ENCODE measurements around the gene PYROXD2.

PYROXD2 gene

GRCh38 chr10:98410135-98410743 lies 4.7 kb downstream of the PYROXD2 start:
- TF ChIP-seq CTCF (IDR thresholded peaks at IDR 0.05; ENCODE audit: low read depth, low read length, missing control alignments), result no peak
- in situ Hi-C loops (cut with HindIII; ENCODE audit: low sequenced_read_pairs), result no loop called here
- H3K4me3 ChIP-seq (ENCODE audit: low read depth, low read length), result no peak overlapping the region
- no peak for DNase-seq (ENCODE audit: low read depth)

- in situ Hi-C loops (cut with HindIII; ENCODE audit: low sequenced_read_pairs), result no loop called here
- no peak overlapping the region for H3K4me3 ChIP-seq (ENCODE audit: low read depth, low read length)
- DNase-seq (ENCODE audit: low read depth), result no peak
- TF ChIP-seq CTCF (IDR thresholded peaks at IDR 0.05; ENCODE audit: low read depth, low read length, missing control alignments), result no peak
Measured at GRCh38 chr10:98408799-98409198, 6.2 kb downstream of the PYROXD2 start.

GRCh38 chr10:98407744-98408241 lies 7.2 kb downstream of the PYROXD2 start:
- no peak for DNase-seq (ENCODE audit: low read depth)
- no peak for TF ChIP-seq CTCF (IDR thresholded peaks at IDR 0.05; ENCODE audit: low read depth, low read length, missing control alignments)
- H3K4me3 ChIP-seq (ENCODE audit: low read depth, low read length), result no peak overlapping the region
- in situ Hi-C loops (cut with HindIII; ENCODE audit: low sequenced_read_pairs), result no loop called here

GRCh38 chr10:98407017-98407743 lies 7.8 kb downstream of the PYROXD2 start:
- in situ Hi-C loops (cut with HindIII; ENCODE audit: low sequenced_read_pairs), result no loop called here
- no peak for TF ChIP-seq CTCF (IDR thresholded peaks at IDR 0.05; ENCODE audit: low read depth, low read length, missing control alignments)
- H3K4me3 ChIP-seq (ENCODE audit: low read depth, low read length), result no peak overlapping the region
- no peak for DNase-seq (ENCODE audit: low read depth)

- in situ Hi-C loops (cut with HindIII; ENCODE audit: low sequenced_read_pairs), result no loop called here
- no peak for TF ChIP-seq CTCF (IDR thresholded peaks at IDR 0.05; ENCODE audit: low read depth, low read length, missing control alignments)
Measured at GRCh38 chr10:98405422-98405821, 9.6 kb downstream of the PYROXD2 start.

GRCh38 chr10:98404571-98405359 lies 10.2 kb downstream of the PYROXD2 start:
- no peak overlapping the region for H3K4me3 ChIP-seq (ENCODE audit: low read depth, low read length)
- TF ChIP-seq CTCF (IDR thresholded peaks at IDR 0.05; ENCODE audit: low read depth, low read length, missing control alignments), result no peak
- in situ Hi-C loops (cut with HindIII; ENCODE audit: low sequenced_read_pairs), result loop anchor here (5.0 kb wide), 1 partner anchor 97 kb away; no protein-coding TSS in a partner anchor
- DNase-seq (ENCODE audit: low read depth), result no peak

More at GRCh38 chr10:98405422-98405821, 9.6 kb downstream of the PYROXD2 start:
- DNase-seq (ENCODE audit: low read depth), result no peak
- H3K4me3 ChIP-seq (ENCODE audit: low read depth, low read length), result no peak overlapping the region

Data from astrocyte of the cerebellum (primary cell).